HepG2 (cell line): ENCODE data around the gene HOXA9. TPM values are rescaled to one million over a fixed set of nuclear protein-coding genes. Genes with fewer than 3 reads are reported as not detected.
A peak's percentile ranks its signal among the peaks of the same experiment; 100 is the strongest.

Experiments
- AHDC1 ChIP-seq: sonication (generic); formaldehyde crosslinking; IDR thresholded peaks from 2 replicates; pipeline ENCODE4 v1.5.1; 2020; ENCODE audit warnings: mild to moderate bottlenecking, missing genetic modification reagents, borderline replicate concordance
- ARID5B ChIP-seq: IDR thresholded peaks from 2 replicates; pipeline ENCODE4 v1.4.0; 2020; ENCODE audit warnings: mild to moderate bottlenecking, missing genetic modification reagents
- HDAC1 ChIP-seq: sonication (generic); formaldehyde crosslinking; IDR thresholded peaks from 2 replicates; pipeline ENCODE4 v1.5.1; 2020; ENCODE audit warnings: mild to moderate bottlenecking, missing genetic modification reagents
- KAT7 ChIP-seq: IDR thresholded peaks from 2 replicates; pipeline ENCODE4 v1.6.1; 2018; ENCODE audit warnings: borderline replicate concordance, missing compliant biosample characterization
- KDM1A ChIP-seq: IDR thresholded peaks from 2 replicates; pipeline ENCODE4 v1.6.1; 2016; ENCODE audit warnings: missing compliant biosample characterization
- KDM3A ChIP-seq: IDR thresholded peaks from 2 replicates; pipeline ENCODE4 v1.6.1; 2018; ENCODE audit warnings: low read depth, missing compliant biosample characterization
- MTF2 ChIP-seq: sonication (generic); formaldehyde crosslinking; IDR thresholded peaks from 2 replicates; pipeline ENCODE4 v1.5.0; 2020; ENCODE audit warnings: missing genetic modification reagents, borderline replicate concordance
- NFIC ChIP-seq: IDR thresholded peaks from 2 replicates; pipeline ENCODE4 v1.6.1; 2012; ENCODE audit warnings: mild to moderate bottlenecking, low read length, inconsistent platforms
- REPIN1 ChIP-seq: sonication (generic); formaldehyde crosslinking; IDR thresholded peaks from 2 replicates; pipeline ENCODE4 v1.8.0; 2022; ENCODE audit warnings: missing genetic modification reagents, low read depth, mild to moderate bottlenecking, borderline replicate concordance
- TEAD3 ChIP-seq: optimal IDR thresholded peaks from 2 replicates; pipeline ENCODE3; 2016; ENCODE audit warnings: borderline replicate concordance
- YY1 ChIP-seq: IDR thresholded peaks from 2 replicates; pipeline ENCODE4 v1.6.1; 2011; ENCODE audit warnings: low read length, low read depth, moderate library complexity, mild to moderate bottlenecking; ENCODE audit not compliant: insufficient read depth, insufficient replicate concordance
- ZGPAT ChIP-seq: IDR thresholded peaks from 2 replicates; pipeline ENCODE4 v1.6.1; 2016; ENCODE audit warnings: mild to moderate bottlenecking
- ZNF121 ChIP-seq: sonication (generic); formaldehyde crosslinking; IDR thresholded peaks from 2 replicates; pipeline ENCODE4 v1.5.0; 2020; ENCODE audit warnings: mild to moderate bottlenecking, missing genetic modification reagents
- ZNF580 ChIP-seq: IDR thresholded peaks from 2 replicates; pipeline ENCODE4 v1.6.1; 2016; ENCODE audit warnings: low read depth, borderline replicate concordance
- ZNF704 ChIP-seq: sonication (generic); formaldehyde crosslinking; IDR thresholded peaks from 2 replicates; pipeline ENCODE4 v1.8.1; 2023; ENCODE audit warnings: mild to moderate bottlenecking, inconsistent platforms, moderate library complexity, missing genetic modification reagents, borderline replicate concordance
- ZNF883 ChIP-seq: sonication (generic); formaldehyde crosslinking; IDR thresholded peaks from 2 replicates; pipeline ENCODE4 v1.5.1; 2020; ENCODE audit warnings: mild to moderate bottlenecking, missing genetic modification reagents; ENCODE audit errors: not compliant biosample characterization
- polyA plus RNA-seq, 8 experiments: library from polyadenylated mRNA; depleted of rRNA in 3 of 8; stranded (reverse) in 7 of 8; unstranded in 1 of 8; fragments of >200 nt; fragmentation: Illumina TruSeq in 4 of 8; extraction: Trizol in 4 of 8; gene quantifications; 2 replicates each; pipeline versions ENCODE4 v1.2.1 to v1.2.3, GENCODE V29; 2011 to 2016; ENCODE audit warnings: low read depth in 4 of 8, missing spikeins in 1 of 8, mixed read lengths in 1 of 8; ENCODE audit not compliant: insufficient read depth in 1 of 8
- total RNA-seq, 5 experiments: library from RNA; depleted of rRNA; stranded (reverse); fragments of >200 nt; fragmentation: Illumina TruSeq; extraction: Trizol; gene quantifications; 2 replicates each; pipeline ENCODE4 v1.2.3, GENCODE V29; 2016; ENCODE audit warnings: low read depth in 1 of 5

The HOXA9 gene
- total and polyA plus RNA-seq, 2 of the 13 experiments (the other 11 are each of a cell fraction or from before 2014, with no cell fraction given): not detected

- no peak for TF ChIP-seq AHDC1
- TF ChIP-seq REPIN1 (CRISPR knock-in tag): 0 out of 2 replicates have a peak, but pooled peaks have one; percentile 43
- TF ChIP-seq MTF2 (CRISPR knock-in tag): peak; percentile 83; the same call in 1 of the 2 replicates
- peak; percentile 49; the same call in 1 of the 2 replicates for TF ChIP-seq ZGPAT (CRISPR knock-in tag)
- TF ChIP-seq ZNF704 (CRISPR knock-in tag): 0 out of 2 replicates have a peak, but pooled peaks have one; percentile 48
- TF ChIP-seq NFIC: no peak
- TF ChIP-seq TEAD3 (CRISPR knock-in tag): peak; percentile 23
- no peak for TF ChIP-seq KDM1A (CRISPR knock-in tag)
- peak; percentile 59 for TF ChIP-seq ZNF883 (CRISPR knock-in tag)
- peak; percentile 93 for TF ChIP-seq YY1
- TF ChIP-seq KDM3A (CRISPR knock-in tag): peak; percentile 90; the same call in 1 of the 2 replicates
- peak; percentile 30; the same call in 1 of the 2 replicates for TF ChIP-seq HDAC1 (CRISPR knock-in tag)
- TF ChIP-seq ZNF121: no peak
- TF ChIP-seq ZNF580 (CRISPR knock-in tag): peak; percentile 61; the same call in 1 of the 2 replicates
- TF ChIP-seq ARID5B (CRISPR knock-in tag): peak; percentile 24; the same call in 1 of the 2 replicates
- TF ChIP-seq KAT7 (CRISPR knock-in tag): peak; percentile 38; the same call in 1 of the 2 replicates
These were observed 4.7 kb downstream of the HOXA9 start (continued) for GRCh38 chr7:27160546-27161213.
